ENCODE measurements around the gene LPP. TPM values are rescaled to one million over a fixed set of nuclear protein-coding genes. Genes with fewer than 3 reads are reported as not detected.

Gene LPP
- total RNA-seq, 2 donors from 2014 or later: 170 to 246 TPM

DNA sequence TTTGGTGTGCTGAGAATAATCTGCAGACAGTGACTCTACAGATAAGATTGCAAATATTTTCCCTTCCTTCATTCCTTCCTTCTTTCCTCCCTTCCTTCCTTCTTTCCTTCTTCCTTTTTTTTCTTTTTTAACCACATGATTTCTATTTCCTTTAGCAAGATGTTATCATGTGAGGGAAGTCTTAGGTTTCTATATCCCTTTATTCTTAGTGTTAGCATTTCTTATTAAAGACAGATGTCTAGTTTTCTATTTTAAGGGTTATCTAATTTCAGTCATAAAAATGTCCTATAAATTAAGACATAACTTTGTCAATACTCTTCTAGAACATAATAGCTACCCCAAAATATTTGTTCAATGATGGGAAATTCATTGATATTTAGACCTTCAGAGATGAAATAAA lies 470.9 kb downstream of the LPP start:
- TF ChIP-seq, protein P1, sequence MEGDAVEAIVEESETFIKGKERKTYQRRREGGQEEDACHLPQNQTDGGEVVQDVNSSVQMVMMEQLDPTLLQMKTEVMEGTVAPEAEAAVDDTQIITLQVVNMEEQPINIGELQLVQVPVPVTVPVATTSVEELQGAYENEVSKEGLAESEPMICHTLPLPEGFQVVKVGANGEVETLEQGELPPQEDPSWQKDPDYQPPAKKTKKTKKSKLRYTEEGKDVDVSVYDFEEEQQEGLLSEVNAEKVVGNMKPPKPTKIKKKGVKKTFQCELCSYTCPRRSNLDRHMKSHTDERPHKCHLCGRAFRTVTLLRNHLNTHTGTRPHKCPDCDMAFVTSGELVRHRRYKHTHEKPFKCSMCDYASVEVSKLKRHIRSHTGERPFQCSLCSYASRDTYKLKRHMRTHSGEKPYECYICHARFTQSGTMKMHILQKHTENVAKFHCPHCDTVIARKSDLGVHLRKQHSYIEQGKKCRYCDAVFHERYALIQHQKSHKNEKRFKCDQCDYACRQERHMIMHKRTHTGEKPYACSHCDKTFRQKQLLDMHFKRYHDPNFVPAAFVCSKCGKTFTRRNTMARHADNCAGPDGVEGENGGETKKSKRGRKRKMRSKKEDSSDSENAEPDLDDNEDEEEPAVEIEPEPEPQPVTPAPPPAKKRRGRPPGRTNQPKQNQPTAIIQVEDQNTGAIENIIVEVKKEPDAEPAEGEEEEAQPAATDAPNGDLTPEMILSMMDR (IDR thresholded peaks at IDR 0.05): no peak
- DNase-seq: no peak
- intact Hi-C loops (cut with DNase I): no loop called here
- no peak overlapping the region for H3K4me3 ChIP-seq
- no peaks in the 10 kb centered on the region for H3K9me3 ChIP-seq
- no peaks in the 10 kb centered on the region for H3K4me1 ChIP-seq
- no peak overlapping the region for H3K27ac ChIP-seq
- no peaks in the 10 kb centered on the region for H3K27me3 ChIP-seq
- no peak overlapping the region for H3K9ac ChIP-seq (ENCODE audit: low read depth in 2 of 2, low read length in 2 of 2)
- no peaks in the 10 kb centered on the region for H3K36me3 ChIP-seq

DNA sequence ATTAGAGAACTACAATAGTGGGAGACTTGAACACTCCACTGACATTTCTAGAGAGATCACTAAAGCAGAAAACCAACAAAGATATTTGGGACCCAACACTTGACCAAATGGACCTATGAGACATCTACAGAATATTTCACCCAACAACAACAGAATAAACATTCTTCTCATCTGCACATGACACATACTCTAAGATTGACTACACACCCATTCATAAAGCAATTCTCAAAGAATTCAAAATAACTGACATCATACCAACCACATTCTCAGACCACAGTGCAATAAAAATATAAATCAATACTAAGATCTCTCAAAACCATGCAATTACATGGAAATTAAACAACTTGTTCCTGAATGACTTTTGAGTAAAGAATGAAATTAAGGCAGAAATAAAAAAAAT lies 473.7 kb downstream of the LPP start:
- H3K36me3 ChIP-seq: no peaks in the 10 kb centered on the region
- TF ChIP-seq, protein P1 (IDR thresholded peaks at IDR 0.05): no peak
- H3K27ac ChIP-seq: no peak overlapping the region
- H3K9ac ChIP-seq (ENCODE audit: low read depth in 2 of 2, low read length in 2 of 2): no peak overlapping the region
- intact Hi-C loops (cut with DNase I): no loop called here
- no peaks in the 10 kb centered on the region for H3K9me3 ChIP-seq
- DNase-seq: no peak
- no peaks in the 10 kb centered on the region for H3K27me3 ChIP-seq
- no peak overlapping the region for H3K4me3 ChIP-seq
- no peaks in the 10 kb centered on the region for H3K4me1 ChIP-seq

DNA sequence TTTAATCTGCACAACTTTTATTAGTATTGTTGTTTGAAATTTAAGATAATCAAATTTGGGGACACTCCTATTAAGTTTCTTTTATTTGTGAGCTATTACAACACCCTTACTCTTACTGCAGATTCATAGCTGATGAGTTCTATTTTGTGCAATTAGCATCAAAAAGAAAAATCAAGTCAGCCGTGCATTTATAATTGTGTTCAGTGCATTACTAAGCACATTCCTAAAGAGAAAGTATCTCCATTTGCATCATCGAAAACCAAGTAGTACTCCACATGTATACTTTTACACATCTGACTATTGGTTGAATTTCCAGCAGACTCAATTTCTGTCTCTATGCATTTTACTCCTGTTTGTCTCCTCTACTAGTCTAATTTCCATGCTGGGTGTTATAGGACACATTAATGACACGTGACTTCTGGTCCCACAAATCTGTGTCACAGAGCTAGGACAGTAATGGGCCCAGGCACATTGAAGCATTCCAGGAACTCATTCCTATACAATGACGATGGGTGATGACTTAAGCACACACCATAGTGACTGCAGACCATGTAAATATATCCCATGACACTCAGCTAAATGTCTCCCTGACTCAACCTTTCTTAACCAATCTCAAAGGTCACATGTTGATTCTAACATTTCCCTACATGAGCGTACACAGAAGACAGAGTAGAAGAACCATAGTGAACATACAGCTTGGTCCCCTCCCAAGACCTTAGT lies 477.5 kb downstream of the LPP start:
- intact Hi-C loops (cut with DNase I): no loop called here
- H3K27ac ChIP-seq: no peak overlapping the region
- no peak for DNase-seq
- H3K4me1 ChIP-seq: no peaks in the 10 kb centered on the region
- no peak overlapping the region for H3K9ac ChIP-seq (ENCODE audit: low read depth in 2 of 2, low read length in 2 of 2)
- H3K27me3 ChIP-seq: no peaks in the 10 kb centered on the region
- TF ChIP-seq, protein P1 (IDR thresholded peaks at IDR 0.05): no peak
- H3K4me3 ChIP-seq: no peak overlapping the region
- H3K36me3 ChIP-seq: no peaks in the 10 kb centered on the region
- no peaks in the 10 kb centered on the region for H3K9me3 ChIP-seq

DNA sequence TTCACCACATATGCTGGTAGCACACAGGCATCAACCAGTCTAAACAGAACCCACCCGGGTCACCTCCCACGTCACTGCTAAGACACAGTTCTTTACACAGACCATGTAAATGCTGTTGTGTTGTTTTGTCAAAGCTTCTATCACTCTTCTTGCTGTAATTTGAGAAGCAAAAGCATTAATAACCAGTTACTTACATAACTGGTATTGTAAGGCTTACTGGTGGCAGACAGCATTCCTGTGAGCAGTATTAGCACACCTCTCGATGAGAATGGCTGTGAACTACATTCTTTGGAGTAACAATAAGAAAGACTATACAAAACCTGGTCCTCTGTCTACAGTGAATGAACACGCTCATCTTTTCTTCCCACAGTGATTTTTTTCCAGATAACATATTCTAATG lies 479.2 kb downstream of the LPP start:
- TF ChIP-seq, protein P1 (IDR thresholded peaks at IDR 0.05): no peak
- Histone ChIP-seq H3K27me3 (no peaks in the 10 kb centered on the region), H3K9ac (ENCODE audit: low read depth in 2 of 2, low read length in 2 of 2) (no peak overlapping the region), H3K9me3 (no peaks in the 10 kb centered on the region), H3K36me3 (no peaks in the 10 kb centered on the region), H3K4me1 (no peaks in the 10 kb centered on the region), H3K27ac (no peak overlapping the region), H3K4me3 (no peak overlapping the region)
- intact Hi-C loops (cut with DNase I): no loop called here
- no peak for DNase-seq

DNA sequence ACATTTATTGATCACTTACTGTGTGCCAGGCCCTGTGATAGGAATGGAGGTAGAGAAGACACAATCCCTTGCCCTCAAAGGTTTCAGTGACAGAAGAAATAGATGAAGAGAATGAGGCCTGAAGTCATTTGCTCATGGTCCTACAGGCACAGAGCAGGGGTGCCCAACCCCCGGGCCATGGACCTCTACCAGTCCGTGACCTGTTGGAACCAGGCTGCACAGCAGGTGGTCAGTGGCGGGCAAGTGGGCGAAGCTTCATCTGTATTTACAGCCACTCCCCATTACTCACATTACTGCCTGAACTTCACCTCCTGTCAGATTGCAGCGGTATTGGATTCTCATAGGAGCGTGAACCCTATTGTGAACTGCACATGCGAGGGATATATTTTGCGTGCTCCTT lies 480.3 kb downstream of the LPP start:
- intact Hi-C loops (cut with DNase I): no loop called here
- H3K4me3 ChIP-seq: no peak overlapping the region
- no peaks in the 10 kb centered on the region for H3K27me3 ChIP-seq
- TF ChIP-seq, protein P1 (IDR thresholded peaks at IDR 0.05): no peak
- no peaks in the 10 kb centered on the region for H3K4me1 ChIP-seq
- H3K9ac ChIP-seq (ENCODE audit: low read depth in 2 of 2, low read length in 2 of 2): no peak overlapping the region
- H3K9me3 ChIP-seq: no peaks in the 10 kb centered on the region
- no peaks in the 10 kb centered on the region for H3K36me3 ChIP-seq
- DNase-seq: no peak
- H3K27ac ChIP-seq: no peak overlapping the region

Measured in colonic mucosa (tissue), 4 donors.